Kidney (tissue), 14 donors: ENCODE data around the gene GUCY2F. TPM values are rescaled to one million over a fixed set of nuclear protein-coding genes. Genes with fewer than 3 reads are reported as not detected.
A peak's percentile ranks its signal among the peaks of the same experiment; 100 is the strongest.

Experiments used
- DNase-seq, 5 donors: peaks; one replicate each; pipeline ENCODE4 v3.0.0-alpha.2; 2013 to 2020
- FAIRE-seq: peaks from 2 replicates; lab custom pipeline; 2012; peaks lifted over from hg19 to GRCh38; lab: Jason Lieb, UNC
- H3K27ac ChIP-seq, 2 donors: one replicate each; pipeline ENCODE4 v1.7.0; 2013; ENCODE audit warnings: low read depth in 2 of 2, low read length in 2 of 2, inconsistent platforms in 1 of 2
- H3K27me3 ChIP-seq: one replicate; pipeline ENCODE4 v1.7.1; 2013; ENCODE audit warnings: low read length, inconsistent platforms; ENCODE audit not compliant: control insufficient read depth, insufficient read depth
- H3K36me3 ChIP-seq, 3 donors: one replicate each; pipeline versions ENCODE4 v1.7.0 to v1.7.1; 2013; ENCODE audit warnings: low read length in 3 of 3, control low read depth in 1 of 3, inconsistent platforms in 1 of 3; ENCODE audit not compliant: insufficient read depth in 3 of 3, control insufficient read depth in 2 of 3
- H3K4me1 ChIP-seq, 3 donors: one replicate each; pipeline versions ENCODE4 v1.7.0 to v1.7.1; 2013; ENCODE audit warnings: low read length in 3 of 3, inconsistent platforms in 1 of 3, low read depth in 1 of 3; ENCODE audit not compliant: control insufficient read depth in 2 of 3, insufficient read depth in 2 of 3
- H3K4me3 ChIP-seq, 3 donors: one replicate each; pipeline versions ENCODE4 v1.7.0 to v1.8.1; 2013; ENCODE audit warnings: low read length in 3 of 3, control low read depth in 1 of 3, inconsistent platforms in 1 of 3
- H3K9ac ChIP-seq, 3 donors: one replicate each; pipeline versions ENCODE4 v1.7.0 to v1.7.1; 2013; ENCODE audit warnings: low read length in 3 of 3, control low read depth in 1 of 3, inconsistent platforms in 1 of 3
- H3K9me3 ChIP-seq, 3 donors: one replicate each; pipeline versions ENCODE4 v1.7.0 to v1.7.1; 2013; ENCODE audit warnings: low read length in 3 of 3, control low read depth in 1 of 3, inconsistent platforms in 1 of 3; ENCODE audit not compliant: control insufficient read depth in 2 of 3, insufficient read depth in 1 of 3
- intact Hi-C: fragments of 100-400 bp; cut with DNase I; formaldehyde crosslinking; loops from one replicate; pipeline ENCODE4 v1.11.1; 2022
- polyA plus RNA-seq: library from polyadenylated mRNA; stranded (reverse); fragments of 350-450 nt; fragmentation: Illumina TruSeq; extraction: RNeasy Lipid Tissue Mini Kit (QIAGEN cat#74804); gene quantifications from one replicate; pipeline ENCODE4 v1.2.3, GENCODE V29; 2014; ENCODE audit warnings: low read depth, low replicate concordance; ENCODE audit not compliant: insufficient read depth
- total RNA-seq: library from RNA; stranded (reverse); fragmentation: NEBNext Ultra II Directional; extraction: Animal tissue kit (Norgen Biotek cat#: 25700); gene quantifications from one replicate; pipeline ENCODE4 v1.2.1, GENCODE V29; 2021
- TF ChIP-seq, protein P1 (sequence below): IDR thresholded peaks from 3 replicates; pipeline ENCODE4 v1.5.1; 2012; ENCODE audit warnings: mild to moderate bottlenecking, moderate library complexity, borderline replicate concordance; ENCODE audit not compliant: insufficient read depth; ENCODE audit errors: extremely low read depth
- donor health status: control.
- donor health status: control.
- donor health status: control.
- donor health status: control.
- donor health status: control.
- donor health status: DM: yes; HTN: yes; CAD: no.
- donor health status: Normal renal cell carcinoma (clear cell type).

Gene GUCY2F
- total and polyA plus RNA-seq, 2 donors from 2014 or later: not detected

DNA sequence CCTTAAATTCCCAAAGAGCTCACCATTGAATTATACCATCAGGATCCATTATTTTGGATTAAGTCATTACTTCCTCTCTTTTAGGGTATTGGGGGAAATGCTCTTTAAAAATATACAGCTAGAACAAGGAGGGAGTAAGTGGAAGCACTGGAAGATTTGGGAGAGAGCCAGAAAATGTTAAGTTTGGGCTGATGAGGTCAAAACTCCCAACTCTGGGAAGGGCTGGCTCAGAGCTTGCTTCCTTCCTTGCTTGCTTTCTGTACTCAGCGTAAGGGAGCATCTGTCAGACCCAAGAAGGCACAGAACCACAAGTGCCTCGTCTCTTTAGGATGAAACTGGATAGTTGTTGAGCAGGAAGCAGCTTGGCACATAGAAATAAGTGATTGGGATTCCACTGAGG lies 138.2 kb downstream of the GUCY2F start:
- Histone ChIP-seq H3K9ac (no peak overlapping the region), H3K4me1 (no peaks in the 10 kb centered on the region), H3K27ac (no peak overlapping the region), H3K9me3 (no peaks in the 10 kb centered on the region), H3K36me3 (no peaks in the 10 kb centered on the region), H3K4me3 (no peak overlapping the region), H3K27me3 (no peaks in the 10 kb centered on the region)
- TF ChIP-seq, protein P1, sequence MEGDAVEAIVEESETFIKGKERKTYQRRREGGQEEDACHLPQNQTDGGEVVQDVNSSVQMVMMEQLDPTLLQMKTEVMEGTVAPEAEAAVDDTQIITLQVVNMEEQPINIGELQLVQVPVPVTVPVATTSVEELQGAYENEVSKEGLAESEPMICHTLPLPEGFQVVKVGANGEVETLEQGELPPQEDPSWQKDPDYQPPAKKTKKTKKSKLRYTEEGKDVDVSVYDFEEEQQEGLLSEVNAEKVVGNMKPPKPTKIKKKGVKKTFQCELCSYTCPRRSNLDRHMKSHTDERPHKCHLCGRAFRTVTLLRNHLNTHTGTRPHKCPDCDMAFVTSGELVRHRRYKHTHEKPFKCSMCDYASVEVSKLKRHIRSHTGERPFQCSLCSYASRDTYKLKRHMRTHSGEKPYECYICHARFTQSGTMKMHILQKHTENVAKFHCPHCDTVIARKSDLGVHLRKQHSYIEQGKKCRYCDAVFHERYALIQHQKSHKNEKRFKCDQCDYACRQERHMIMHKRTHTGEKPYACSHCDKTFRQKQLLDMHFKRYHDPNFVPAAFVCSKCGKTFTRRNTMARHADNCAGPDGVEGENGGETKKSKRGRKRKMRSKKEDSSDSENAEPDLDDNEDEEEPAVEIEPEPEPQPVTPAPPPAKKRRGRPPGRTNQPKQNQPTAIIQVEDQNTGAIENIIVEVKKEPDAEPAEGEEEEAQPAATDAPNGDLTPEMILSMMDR: no peak
- intact Hi-C loops: no loop called here
- FAIRE-seq (no peak), DNase-seq (peak in 1 of 5 donors; percentile 57)

DNA sequence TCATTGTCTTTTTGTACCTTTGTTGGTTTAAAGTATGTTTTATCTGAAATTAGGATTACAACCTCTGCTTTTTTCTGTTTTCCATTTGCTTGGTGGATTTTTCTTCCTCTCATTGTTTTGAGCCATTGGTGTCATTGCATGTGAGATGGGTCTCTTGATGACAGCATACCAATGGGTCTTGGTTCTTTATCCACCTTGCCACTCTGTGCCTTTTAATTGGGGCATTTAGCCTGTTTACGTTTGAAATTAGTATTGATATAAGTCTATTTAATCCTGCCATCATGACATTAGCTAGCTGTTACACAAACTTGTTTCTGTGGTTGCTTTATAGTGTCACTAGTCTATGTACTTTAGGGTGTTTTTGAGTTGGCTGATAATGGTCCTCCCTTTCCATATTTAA lies 145.7 kb downstream of the GUCY2F start:
- no peak overlapping the region for H3K9ac ChIP-seq
- TF ChIP-seq, protein P1: no peak
- no peaks in the 10 kb centered on the region for H3K36me3 ChIP-seq
- no peak overlapping the region for H3K4me3 ChIP-seq
- no peaks in the 10 kb centered on the region for H3K4me1 ChIP-seq
- FAIRE-seq (no peak), DNase-seq (no peak)
- intact Hi-C loops: no loop called here
- H3K27me3 ChIP-seq: no peaks in the 10 kb centered on the region
- no peak overlapping the region for H3K27ac ChIP-seq
- no peaks in the 10 kb centered on the region for H3K9me3 ChIP-seq

DNA sequence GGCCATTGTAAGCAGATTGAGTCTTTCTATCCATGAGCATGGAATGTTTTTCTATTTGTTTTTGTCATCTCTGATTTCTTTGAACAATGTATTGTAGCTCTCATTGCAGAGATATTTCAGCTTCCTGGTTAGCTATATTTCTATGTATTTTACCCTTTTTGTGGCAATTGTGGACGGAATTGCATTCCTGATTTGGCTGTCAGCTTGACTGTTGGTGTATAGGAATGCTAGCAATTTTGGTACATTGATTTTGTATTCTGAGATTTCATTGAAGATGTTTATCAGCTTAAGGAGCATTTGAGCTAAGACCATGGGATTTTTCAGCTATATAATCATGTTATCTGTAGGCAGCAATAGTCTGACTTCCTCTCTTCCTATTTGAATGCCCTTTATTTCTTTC lies 154.6 kb downstream of the GUCY2F start:
- DNase-seq: no peak
- TF ChIP-seq, protein P1: no peak
- no peaks in the 10 kb centered on the region for H3K9me3 ChIP-seq
- H3K27ac ChIP-seq: no peak overlapping the region
- no peak overlapping the region for H3K9ac ChIP-seq
- intact Hi-C loops: no loop called here
- no peak overlapping the region for H3K4me3 ChIP-seq
- FAIRE-seq: no peak
- no peaks in the 10 kb centered on the region for H3K27me3 ChIP-seq
- no peaks in the 10 kb centered on the region for H3K36me3 ChIP-seq
- no peaks in the 10 kb centered on the region for H3K4me1 ChIP-seq

Other genes with a start within 250 kb of the GUCY2F start
- gene NXT2, start 54.8 kb upstream of the GUCY2F start, total RNA-seq: 8.1 TPM
- 4.7 TPM for gene NXT2, start 54.8 kb upstream of the GUCY2F start, polyA plus RNA-seq
- 0.44 TPM for gene KCNE5, start 143.1 kb upstream of the GUCY2F start, total RNA-seq
- not detected for gene KCNE5, start 143.1 kb upstream of the GUCY2F start, polyA plus RNA-seq